HG02623 (cell line): ENCODE results near the gene CUL1.

Source experiments
- ATAC-seq: cut with Tn5 transposase; IDR thresholded peaks from one replicate; pipeline ENCODE4 v1.9.1; 2021; ENCODE audit warnings: moderate library complexity; ENCODE audit not compliant: unreplicated experiment

Gene CUL1

GRCh38 chr7:148698397-148699023 is at the start of gene CUL1:
TSS of gene CUL1 (plus strand) at chr7:148698903. CDS start at chr7:148730123, 31,220 bp downstream.
- ATAC-seq = peak; percentile 67

- ATAC-seq = no peak
These were observed 48.4 kb upstream of the CUL1 start for GRCh38 chr7:148650232-148650858.

DNA sequence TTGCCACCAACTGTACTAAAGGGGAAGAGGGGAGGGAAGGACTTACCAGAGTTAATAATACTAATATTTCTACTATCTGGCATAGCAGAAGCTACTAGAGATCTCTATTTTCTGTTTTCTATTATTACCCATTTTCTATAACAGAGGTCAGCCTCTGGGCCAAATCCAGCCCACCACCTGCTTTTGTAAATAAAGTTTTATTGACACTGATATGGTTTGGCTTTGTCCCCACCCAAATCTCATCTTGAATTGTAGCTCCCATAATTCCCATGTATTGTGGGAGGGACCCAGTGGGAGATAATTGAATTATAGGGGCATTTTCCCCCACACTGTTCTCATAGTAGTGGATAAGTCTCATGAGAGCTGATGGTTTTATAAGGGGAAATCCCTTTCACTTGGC is 45.9 kb upstream of the CUL1 start:
- no peak for ATAC-seq

GRCh38 chr7:148657929-148658328 is 40.8 kb upstream of the CUL1 start:
- no peak for ATAC-seq

GRCh38 chr7:148661471-148661870 is 37.2 kb upstream of the CUL1 start:
- no peak for ATAC-seq

GRCh38 chr7:148662646-148663045 is 36.1 kb upstream of the CUL1 start:
- ATAC-seq = no peak

DNA sequence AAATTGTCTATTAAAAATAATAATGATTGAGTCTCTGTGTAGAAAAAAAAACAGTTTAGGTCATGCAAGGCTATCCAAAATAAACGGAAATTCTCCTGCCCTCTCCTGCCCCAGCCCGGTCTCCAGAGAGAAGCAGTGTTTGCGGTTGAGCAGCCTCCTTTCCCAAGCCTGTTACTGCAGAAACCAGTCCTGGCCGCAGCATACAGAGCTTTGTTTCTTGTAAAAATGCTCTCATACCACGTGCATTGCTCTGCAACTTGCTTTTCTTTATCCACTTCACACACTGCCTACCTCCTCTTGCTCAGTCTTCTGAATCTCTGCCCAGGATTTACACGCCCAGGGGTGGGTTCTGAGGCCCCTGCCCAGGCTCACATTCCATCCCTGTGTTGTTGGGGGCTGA is 34.4 kb upstream of the CUL1 start:
- no peak for ATAC-seq

DNA sequence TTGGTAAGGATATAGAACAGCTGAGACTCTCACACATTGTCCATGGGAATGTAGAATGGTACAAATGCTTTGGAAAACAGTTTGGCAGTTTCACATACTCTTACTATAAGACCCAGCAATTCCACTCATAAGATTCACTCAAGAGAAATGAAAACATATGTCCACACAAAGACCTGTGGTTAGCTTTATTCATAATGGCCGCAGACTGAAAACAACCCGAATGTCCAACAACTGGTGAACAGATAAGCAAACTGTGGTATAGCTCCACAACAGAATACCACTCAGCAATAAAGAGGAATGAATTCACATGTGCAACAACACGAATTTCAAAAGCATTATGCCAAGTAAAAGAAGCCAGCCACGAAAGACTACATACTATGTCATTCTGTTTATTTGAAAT is 33.5 kb upstream of the CUL1 start:
- ATAC-seq = no peak

DNA sequence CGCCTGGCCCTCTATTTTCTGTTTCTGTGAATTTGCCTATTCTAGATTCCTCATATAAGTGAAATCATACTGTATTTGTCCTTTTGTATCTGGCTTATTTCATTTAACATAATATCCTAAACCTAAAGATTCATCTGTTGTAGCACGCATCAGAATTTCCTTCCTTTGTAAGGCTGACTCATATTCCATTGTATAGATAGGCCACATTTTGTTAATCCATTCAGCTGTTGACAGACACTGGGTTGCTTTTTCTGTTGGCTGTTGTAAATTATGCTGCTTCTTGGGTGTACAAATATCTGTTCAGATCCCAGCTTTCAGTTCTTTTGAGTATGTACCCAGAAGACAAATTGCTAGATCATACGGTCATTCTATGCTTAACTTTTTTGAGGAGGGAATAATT is 28.8 kb upstream of the CUL1 start:
- no peak for ATAC-seq

- ATAC-seq = no peak
These were observed 28.3 kb upstream of the CUL1 start for GRCh38 chr7:148670374-148670773.

DNA sequence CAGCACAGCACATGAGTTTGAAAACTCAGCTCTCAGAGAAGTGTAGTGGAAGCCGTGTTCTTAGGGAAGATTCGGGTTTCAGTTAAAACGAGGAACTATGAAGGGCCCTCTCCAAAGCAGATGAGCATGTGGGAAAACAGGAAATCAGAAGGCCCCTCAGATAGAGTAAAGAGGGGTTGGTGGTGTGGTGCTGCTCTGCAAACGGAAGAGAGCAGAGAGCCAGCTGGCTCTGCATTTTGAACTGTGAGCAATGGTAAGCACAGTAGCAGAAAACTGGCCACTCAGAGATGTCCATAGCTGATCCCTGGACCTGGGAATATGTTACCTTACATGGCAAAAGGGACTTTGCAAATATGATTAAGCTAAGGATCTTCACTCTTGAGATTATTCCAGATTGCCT is 27.9 kb upstream of the CUL1 start:
- ATAC-seq = no peak

GRCh38 chr7:148672041-148672440 is 26.7 kb upstream of the CUL1 start:
- ATAC-seq = no peak

- ATAC-seq = no peak
These were observed 24.0 kb upstream of the CUL1 start for GRCh38 chr7:148674689-148675088.

DNA sequence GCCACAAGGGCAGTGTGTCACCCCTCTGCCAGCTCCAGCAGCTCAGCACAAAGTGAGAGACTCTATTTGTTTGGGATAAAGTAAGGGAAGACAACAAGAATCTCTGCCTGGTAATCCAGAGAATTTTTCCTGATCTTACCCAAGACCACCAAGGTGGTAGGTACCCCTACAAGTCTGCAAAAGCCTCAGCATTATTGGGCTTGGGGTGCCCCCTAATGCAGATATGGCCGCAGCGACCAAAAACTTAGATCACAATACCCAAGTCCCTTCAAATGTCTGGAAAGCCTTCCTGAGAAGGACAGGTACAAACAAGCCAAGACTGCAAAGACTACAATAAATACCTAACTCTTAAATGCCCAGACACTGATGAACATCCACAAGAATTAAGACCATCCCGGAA is 22.4 kb upstream of the CUL1 start:
- no peak for ATAC-seq

GRCh38 chr7:148681821-148682220 is 16.9 kb upstream of the CUL1 start:
- no peak for ATAC-seq

- no peak for ATAC-seq
These were observed 14.3 kb upstream of the CUL1 start for GRCh38 chr7:148684289-148684830.

- ATAC-seq = no peak
These were observed 12.3 kb upstream of the CUL1 start for GRCh38 chr7:148686312-148686937.

DNA sequence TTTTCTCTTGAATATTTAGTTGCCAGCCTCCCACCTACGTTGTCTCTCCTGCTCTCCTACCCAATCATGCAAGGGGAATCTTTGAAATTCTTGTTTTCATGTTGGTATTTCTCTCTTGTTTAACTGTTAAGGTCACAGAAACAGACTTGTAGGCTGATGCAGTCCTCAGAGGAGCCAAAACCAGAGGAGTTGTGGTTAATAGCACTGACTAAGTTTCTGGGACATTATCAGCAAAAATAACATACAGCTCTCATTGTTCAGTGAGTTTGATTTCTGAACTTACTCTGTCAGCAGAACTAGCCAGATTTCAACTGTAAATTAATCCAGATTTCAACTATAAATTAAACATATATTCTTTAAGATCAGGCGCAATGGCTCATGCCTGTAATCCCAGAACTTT is 11.1 kb upstream of the CUL1 start:
- ATAC-seq = no peak

- ATAC-seq = no peak
These were observed 10.2 kb upstream of the CUL1 start for GRCh38 chr7:148688526-148688925.

GRCh38 chr7:148693651-148694050 is 5.1 kb upstream of the CUL1 start:
- ATAC-seq = no peak

DNA sequence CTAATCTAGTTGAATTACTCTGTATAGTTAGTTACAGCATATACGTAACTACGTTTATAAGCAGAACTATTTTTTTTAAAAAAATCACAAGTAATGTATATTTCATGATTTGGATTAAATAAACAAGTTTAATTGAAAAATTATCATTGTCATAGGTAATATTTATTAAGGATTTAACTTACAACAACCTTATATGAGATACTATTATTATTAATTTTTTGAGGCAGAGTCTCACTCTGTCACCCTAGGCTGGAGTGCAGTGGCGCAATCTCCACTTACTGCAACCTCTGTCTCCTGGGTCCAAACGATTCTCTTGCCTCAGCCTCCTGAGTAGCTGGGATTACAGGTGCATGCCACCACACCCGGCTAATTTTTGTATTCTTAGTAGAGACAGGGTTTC is 4.1 kb upstream of the CUL1 start:
- no peak for ATAC-seq

GRCh38 chr7:148695953-148696352 is 2.8 kb upstream of the CUL1 start:
- no peak for ATAC-seq
